Measurements from ENCODE around the gene CFAP251.
"Not testable (repeated sequence)": the region's sequence is repeated elsewhere in the genome, so short reads cannot be mapped to it uniquely, and the experiment has no call there.

CFAP251 gene

DNA sequence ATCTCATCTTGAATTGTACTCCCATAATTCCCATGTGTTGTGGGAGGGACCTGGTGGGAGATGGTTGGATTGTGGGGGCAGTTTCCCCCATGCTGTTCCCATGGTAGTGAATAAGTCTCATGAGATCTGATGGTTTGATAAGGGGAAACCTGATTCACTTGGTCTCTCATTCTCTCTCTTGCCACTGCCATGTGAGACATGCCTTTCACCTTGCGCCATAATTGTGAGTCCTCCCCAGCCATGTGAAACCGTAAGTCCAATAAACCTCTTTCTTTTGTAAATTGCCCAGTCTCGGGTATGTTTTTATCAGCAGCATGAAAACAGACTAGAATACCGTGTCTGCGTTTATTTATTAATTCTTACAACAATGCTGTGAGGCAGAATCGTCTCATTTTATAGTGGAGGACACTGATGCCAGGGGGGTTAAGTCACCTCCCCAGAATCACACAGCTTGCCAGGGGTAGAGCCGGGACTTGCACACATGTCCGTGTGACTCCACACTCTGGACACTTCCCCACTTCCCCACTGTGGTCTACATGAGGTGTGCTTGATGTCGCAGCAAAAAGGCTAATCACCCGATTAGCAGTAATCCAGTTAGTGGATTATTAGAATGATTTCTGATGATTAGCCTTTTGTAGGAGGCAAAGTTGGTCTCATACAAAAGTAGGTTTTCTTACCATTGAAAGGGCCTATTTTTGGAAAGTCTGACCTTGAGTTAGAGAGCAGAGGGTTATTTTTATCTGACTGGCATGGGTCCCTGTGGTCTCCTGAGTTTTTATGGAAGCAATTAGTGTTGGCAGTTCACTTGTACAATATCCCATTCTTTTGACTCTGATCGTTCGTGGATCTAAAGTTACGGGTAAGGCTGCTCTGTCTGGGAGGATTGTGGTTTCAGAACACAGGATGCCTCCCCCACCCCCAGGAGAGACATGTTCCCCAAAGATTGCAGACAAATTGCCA lies 55.9 kb downstream of the CFAP251 start:
- Histone ChIP-seq H3K27me3 (ENCODE audit: control insufficient read depth, insufficient read depth, low read length) (no peaks in the 10 kb centered on the region), H3K4me1 (ENCODE audit: control insufficient read depth, insufficient read depth, low read length) (no peaks in the 10 kb centered on the region), H3K36me3 (ENCODE audit: control insufficient read depth, insufficient read depth, low read length) (no peaks in the 10 kb centered on the region), H3K9ac (ENCODE audit: low read length) (no peak overlapping the region), H3K27ac (ENCODE audit: low read depth, low read length) (no peak overlapping the region), H3K4me3 (ENCODE audit: low read length) (no peak overlapping the region)

DNA sequence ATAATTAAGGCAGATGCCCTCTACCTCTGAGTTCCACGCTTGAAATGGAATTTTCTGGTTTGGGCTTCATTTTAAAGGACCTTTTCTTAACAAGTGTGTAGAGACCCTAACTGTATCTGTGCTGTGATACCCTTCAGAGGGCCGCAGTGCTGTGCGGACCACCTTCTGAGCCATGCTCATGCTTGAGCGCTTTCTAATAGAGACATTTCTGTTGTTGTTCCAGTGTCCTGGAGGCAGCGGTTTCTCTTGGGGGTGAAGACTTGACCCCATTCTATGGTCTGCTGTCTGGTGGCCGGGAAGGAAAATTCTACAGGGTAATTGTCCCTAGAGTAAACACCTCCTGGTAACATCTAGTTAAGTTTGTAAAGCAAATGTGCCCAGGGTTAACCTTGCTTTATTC lies 56.6 kb downstream of the CFAP251 start:
- Histone ChIP-seq H3K4me1 (ENCODE audit: control insufficient read depth, insufficient read depth, low read length) (no peaks in the 10 kb centered on the region), H3K27ac (ENCODE audit: low read depth, low read length) (no peak overlapping the region), H3K36me3 (ENCODE audit: control insufficient read depth, insufficient read depth, low read length) (no peaks in the 10 kb centered on the region), H3K4me3 (ENCODE audit: low read length) (no peak overlapping the region), H3K27me3 (ENCODE audit: control insufficient read depth, insufficient read depth, low read length) (no peaks in the 10 kb centered on the region), H3K9ac (ENCODE audit: low read length) (no peak overlapping the region)

DNA sequence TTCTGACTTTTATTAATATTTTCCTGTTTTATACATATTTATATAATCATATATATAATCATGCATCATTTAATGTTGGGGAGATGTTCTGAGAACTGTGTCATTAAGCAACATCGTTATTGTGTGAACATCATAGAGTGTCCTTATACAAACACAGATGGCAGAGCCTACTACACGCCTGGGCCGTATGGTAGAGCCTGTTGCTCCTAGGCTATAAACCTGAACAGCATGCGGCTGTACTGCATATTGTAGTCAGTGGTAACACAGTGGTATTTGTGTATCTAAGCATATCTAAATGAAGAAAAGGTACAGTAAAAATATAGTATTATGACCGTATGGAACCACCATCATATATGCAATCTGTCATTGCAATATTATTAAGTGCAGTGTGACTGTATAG lies 58.6 kb downstream of the CFAP251 start:
- H3K4me3 ChIP-seq (ENCODE audit: low read length) = no peak overlapping the region
- no peaks in the 10 kb centered on the region for H3K36me3 ChIP-seq (ENCODE audit: control insufficient read depth, insufficient read depth, low read length)
- no peak overlapping the region for H3K9ac ChIP-seq (ENCODE audit: low read length)
- H3K27me3 ChIP-seq (ENCODE audit: control insufficient read depth, insufficient read depth, low read length) = no peaks in the 10 kb centered on the region
- no peaks in the 10 kb centered on the region for H3K4me1 ChIP-seq (ENCODE audit: control insufficient read depth, insufficient read depth, low read length)
- no peak overlapping the region for H3K27ac ChIP-seq (ENCODE audit: low read depth, low read length)

DNA sequence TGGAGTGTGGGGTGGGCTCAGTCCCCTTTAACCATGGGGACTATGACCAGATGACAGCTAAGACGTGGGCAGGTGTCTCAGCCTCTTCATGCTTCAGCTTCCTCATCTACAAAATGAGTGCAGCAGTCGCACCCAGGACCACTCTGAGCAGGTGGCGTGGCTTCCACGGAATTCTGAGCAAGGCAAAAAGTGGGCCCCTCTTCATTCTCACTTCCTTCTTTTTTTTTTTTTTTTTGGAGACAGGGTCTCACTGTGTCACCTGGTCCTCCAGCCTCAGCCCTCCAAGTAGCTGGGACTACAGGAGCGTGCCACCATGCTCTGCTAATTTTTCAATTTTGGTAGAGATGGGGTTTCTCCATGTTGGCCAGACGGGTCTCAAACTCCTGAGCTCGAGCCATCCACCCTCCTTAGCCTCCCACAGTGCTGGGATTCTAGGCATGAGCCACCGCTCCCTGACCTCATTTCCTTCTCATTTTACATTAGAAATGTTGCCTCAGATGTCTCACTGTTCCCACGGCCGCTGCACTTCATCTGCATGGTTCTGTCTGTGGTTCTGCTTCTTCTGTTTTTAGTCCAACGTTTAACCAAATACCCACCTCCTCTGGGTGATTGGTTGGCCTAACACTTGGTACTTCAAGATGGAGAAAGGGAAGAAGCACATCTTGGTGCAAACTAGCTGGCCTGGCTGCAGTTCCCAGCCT lies 61.9 kb downstream of the CFAP251 start:
- H3K4me1 ChIP-seq (ENCODE audit: control insufficient read depth, insufficient read depth, low read length) = no peaks in the 10 kb centered on the region
- no peak overlapping the region for H3K4me3 ChIP-seq (ENCODE audit: low read length)
- no peaks in the 10 kb centered on the region for H3K36me3 ChIP-seq (ENCODE audit: control insufficient read depth, insufficient read depth, low read length)
- no peak overlapping the region for H3K9ac ChIP-seq (ENCODE audit: low read length)
- H3K27ac ChIP-seq (ENCODE audit: low read depth, low read length) = no peak overlapping the region
- H3K27me3 ChIP-seq (ENCODE audit: control insufficient read depth, insufficient read depth, low read length) = no peaks in the 10 kb centered on the region

DNA sequence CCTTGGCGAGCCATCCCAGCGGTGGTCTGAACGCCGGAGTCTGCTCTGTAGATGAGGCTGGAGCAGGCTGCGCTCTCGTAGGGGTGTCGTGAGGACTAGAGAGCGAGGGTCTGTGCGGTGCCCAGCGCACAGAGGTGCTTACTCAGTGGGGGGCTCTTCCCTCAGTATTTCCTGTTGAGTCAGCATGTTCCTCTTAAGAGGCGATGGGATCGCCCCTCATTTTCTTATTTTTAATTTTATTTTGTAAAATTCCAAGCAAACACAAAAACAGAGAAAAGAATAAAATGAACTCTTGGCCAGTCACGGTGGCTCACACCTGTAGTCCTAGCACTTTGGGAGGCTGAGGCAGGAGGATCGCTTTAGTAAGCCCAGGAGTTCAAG lies 62.5 kb downstream of the CFAP251 start:
- Histone ChIP-seq H3K4me1 (ENCODE audit: control insufficient read depth, insufficient read depth, low read length) (no peaks in the 10 kb centered on the region), H3K27ac (ENCODE audit: low read depth, low read length) (no peak overlapping the region), H3K36me3 (ENCODE audit: control insufficient read depth, insufficient read depth, low read length) (no peaks in the 10 kb centered on the region), H3K4me3 (ENCODE audit: low read length) (no peak overlapping the region), H3K27me3 (ENCODE audit: control insufficient read depth, insufficient read depth, low read length) (no peaks in the 10 kb centered on the region), H3K9ac (ENCODE audit: low read length) (no peak overlapping the region)

DNA sequence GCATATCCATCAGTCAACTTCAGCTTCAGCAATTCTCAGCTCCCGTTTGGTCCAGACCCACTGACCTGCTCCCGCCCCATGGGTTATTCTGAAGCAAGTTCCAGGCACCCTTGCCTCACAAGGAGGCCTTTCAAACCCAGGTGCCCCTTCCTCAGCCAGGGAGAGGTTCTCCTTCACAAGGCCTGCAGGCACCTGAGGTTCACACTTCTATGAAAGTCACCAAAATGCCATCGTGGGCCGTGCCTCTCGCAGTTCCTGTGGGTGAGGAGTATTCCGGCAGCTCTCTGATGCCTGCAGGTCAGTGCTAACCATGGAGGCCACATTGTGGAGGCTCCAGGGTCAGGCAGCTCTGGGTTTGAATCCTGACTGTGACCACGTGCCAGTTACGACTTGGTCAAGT lies 63.1 kb downstream of the CFAP251 start:
- Histone ChIP-seq H3K4me3 (ENCODE audit: low read length) (no peak overlapping the region), H3K27me3 (ENCODE audit: control insufficient read depth, insufficient read depth, low read length) (no peaks in the 10 kb centered on the region), H3K4me1 (ENCODE audit: control insufficient read depth, insufficient read depth, low read length) (no peaks in the 10 kb centered on the region), H3K9ac (ENCODE audit: low read length) (no peak overlapping the region), H3K27ac (ENCODE audit: low read depth, low read length) (no peak overlapping the region), H3K36me3 (ENCODE audit: control insufficient read depth, insufficient read depth, low read length) (no peaks in the 10 kb centered on the region)

DNA sequence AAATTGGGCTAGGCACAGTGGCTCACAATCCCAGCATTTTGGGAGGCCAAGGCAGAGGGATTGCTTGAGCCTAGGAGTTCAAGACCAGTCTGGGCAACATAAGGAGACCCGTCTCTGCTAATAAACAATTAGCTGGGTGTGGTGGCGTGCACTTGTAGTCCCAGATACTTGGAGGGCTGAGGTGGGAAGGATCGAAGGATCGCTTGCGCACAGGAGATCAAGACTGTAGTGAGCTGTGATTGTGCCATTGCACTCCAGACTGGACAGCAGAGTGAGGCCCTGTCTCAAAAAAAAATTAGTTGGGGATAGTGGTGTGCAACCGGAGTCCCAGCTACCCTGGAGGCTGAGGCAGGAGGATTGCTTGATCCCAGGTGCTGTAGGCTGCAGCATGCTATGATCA lies 64.6 kb downstream of the CFAP251 start:
- Histone ChIP-seq H3K9ac (ENCODE audit: low read length) (no peak overlapping the region), H3K36me3 (ENCODE audit: control insufficient read depth, insufficient read depth, low read length) (no peaks in the 10 kb centered on the region), H3K4me1 (ENCODE audit: control insufficient read depth, insufficient read depth, low read length) (no peaks in the 10 kb centered on the region), H3K4me3 (ENCODE audit: low read length) (no peak overlapping the region), H3K27ac (ENCODE audit: low read depth, low read length) (no peak overlapping the region), H3K27me3 (ENCODE audit: control insufficient read depth, insufficient read depth, low read length) (no peaks in the 10 kb centered on the region)

DNA sequence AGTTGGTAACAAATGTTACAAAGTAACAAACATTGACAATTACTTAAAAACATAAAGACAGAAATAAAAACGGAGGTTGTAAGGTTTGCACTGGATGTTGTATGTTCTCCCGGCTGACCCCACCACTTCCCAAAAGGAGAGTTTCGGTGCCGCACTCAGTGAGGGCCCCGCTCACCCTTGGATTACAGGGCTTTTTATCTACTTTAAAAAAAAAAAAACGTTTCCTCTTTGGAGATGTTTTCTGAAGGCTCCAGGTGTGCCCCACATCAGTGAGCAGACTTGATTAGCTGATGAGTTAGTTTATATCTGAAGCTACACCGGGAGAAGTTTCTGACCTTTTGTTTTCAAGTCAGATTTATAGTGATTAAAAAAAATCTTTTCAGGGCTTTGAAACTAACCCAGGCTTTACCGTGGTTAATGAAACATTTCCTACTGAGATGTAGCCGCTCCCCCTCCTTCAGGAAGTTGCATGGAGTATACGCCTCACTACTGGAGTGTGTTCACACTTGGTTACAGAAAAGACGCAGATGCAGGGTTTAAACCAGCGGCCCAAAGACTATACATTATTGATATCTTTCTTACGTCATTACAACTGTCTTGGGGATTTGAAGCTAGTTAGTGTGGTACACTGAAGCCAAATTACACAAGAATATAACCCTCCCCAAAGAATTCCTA lies 65.3 kb downstream of the CFAP251 start:
- H3K36me3 ChIP-seq (ENCODE audit: control insufficient read depth, insufficient read depth, low read length) = no peaks in the 10 kb centered on the region
- H3K27me3 ChIP-seq (ENCODE audit: control insufficient read depth, insufficient read depth, low read length) = no peaks in the 10 kb centered on the region
- H3K9ac ChIP-seq (ENCODE audit: low read length) = no peak overlapping the region
- no peaks in the 10 kb centered on the region for H3K4me1 ChIP-seq (ENCODE audit: control insufficient read depth, insufficient read depth, low read length)
- no peak overlapping the region for H3K27ac ChIP-seq (ENCODE audit: low read depth, low read length)
- no peak overlapping the region for H3K4me3 ChIP-seq (ENCODE audit: low read length)

DNA sequence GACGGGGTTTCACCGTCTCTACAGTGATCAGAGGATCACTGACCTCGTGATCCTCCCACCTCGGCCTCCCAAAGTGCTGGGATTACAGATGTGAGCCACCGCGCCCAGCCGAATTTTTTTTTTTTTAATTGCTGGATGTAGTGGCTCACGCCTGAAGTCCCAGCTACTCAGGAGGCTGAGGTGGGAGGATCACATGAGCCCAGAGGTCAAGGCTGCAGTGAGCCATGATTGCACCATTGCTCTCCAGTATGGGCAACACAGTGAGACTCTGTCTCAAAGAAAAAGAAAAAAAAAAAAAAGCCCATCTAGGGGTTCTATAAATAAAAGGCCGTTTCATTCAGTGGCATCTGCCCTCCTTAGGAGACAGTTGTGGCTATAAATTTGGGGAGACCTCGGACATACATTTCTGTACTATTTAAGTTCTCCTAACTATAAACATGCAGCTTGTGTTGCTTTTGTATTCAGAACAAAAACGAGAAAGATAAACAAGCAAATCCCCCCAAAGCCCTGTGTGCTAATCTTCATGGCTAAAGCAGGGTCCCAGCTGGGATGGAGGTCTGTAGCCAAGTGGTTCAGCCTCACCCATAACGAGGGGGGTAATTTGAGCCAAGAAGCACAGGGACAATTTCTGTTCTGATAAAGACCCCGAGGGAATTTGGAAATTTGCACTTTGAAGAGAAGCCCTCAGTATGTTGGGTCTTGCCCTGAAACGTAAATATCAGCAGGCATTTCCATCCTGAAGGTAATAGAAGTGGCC lies 68.3 kb downstream of the CFAP251 start:
- Histone ChIP-seq H3K27ac (ENCODE audit: low read depth, low read length) (no peak overlapping the region), H3K27me3 (ENCODE audit: control insufficient read depth, insufficient read depth, low read length) (no peaks in the 10 kb centered on the region), H3K4me3 (ENCODE audit: low read length) (no peak overlapping the region), H3K9ac (ENCODE audit: low read length) (no peak overlapping the region), H3K4me1 (ENCODE audit: control insufficient read depth, insufficient read depth, low read length) (no peaks in the 10 kb centered on the region), H3K36me3 (ENCODE audit: control insufficient read depth, insufficient read depth, low read length) (no peaks in the 10 kb centered on the region)

DNA sequence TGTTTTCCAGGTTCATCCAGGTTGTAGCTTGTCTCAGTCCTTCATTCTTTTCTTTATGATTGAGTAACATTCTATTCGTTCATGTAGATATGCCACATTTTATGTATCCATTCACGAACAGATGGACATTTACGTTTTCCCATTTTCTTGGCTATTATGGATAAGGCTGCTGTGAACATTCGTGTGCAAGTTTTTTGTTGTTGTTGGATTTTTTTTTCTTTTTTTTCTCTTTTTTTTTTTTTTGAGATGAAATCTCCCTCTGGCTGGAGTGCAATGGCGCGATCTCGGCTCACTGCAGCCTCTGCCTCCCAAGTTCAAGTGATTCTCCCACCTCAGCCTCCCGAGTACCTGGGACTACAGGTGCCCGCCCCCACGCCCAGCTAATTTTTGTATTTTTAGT lies 70.1 kb downstream of the CFAP251 start:
- H3K9ac ChIP-seq (ENCODE audit: low read length); H3K27ac ChIP-seq (ENCODE audit: low read depth, low read length); H3K4me1 ChIP-seq (ENCODE audit: control insufficient read depth, insufficient read depth, low read length); H3K4me3 ChIP-seq (ENCODE audit: low read length); H3K36me3 ChIP-seq (ENCODE audit: control insufficient read depth, insufficient read depth, low read length); H3K27me3 ChIP-seq (ENCODE audit: control insufficient read depth, insufficient read depth, low read length): not testable (repeated sequence)

DNA sequence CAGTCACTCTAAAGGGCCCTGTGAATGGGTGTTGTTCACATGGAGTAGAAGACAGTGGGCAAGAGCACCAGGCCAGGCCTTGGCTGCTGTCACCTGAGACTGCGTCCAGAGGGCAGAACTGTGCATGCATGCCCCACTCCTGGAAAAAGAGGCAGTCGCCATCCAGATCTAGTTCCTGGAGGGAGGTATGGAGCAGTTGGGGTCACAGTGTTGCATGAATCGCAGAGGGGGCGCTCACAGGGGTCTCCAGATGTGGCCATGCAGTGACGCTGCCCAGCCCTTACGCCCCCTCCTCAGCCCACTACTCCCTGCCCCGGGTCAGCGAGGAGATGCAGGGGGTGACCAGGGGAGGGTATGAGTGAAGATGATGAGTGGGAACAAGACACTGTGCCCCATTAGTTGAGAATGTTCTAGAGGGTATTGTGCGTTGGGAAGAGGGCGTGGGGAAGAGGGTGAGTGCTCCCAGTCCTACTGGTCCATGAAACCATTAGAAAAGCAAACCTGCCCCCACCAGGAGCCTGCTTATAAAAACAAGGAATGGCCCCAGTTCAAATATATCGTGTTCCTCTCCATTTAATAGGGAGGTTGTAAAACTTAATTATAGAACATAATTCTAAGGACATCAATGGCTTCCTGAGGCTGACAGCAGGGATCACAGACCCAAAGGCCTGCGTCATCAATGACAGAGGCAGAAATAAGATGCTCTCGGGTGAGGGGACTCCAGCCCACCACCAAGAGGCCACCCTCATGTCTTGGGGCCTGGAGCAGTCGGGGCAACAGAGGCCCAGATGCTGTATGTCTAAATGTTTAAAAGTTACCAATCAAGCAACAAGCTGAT lies 71.1 kb downstream of the CFAP251 start:
- no peaks in the 10 kb centered on the region for H3K36me3 ChIP-seq (ENCODE audit: control insufficient read depth, insufficient read depth, low read length)
- no peak overlapping the region for H3K27ac ChIP-seq (ENCODE audit: low read depth, low read length)
- H3K4me1 ChIP-seq (ENCODE audit: control insufficient read depth, insufficient read depth, low read length) = no peaks in the 10 kb centered on the region
- H3K27me3 ChIP-seq (ENCODE audit: control insufficient read depth, insufficient read depth, low read length) = no peaks in the 10 kb centered on the region
- no peak overlapping the region for H3K9ac ChIP-seq (ENCODE audit: low read length)
- H3K4me3 ChIP-seq (ENCODE audit: low read length) = no peak overlapping the region

Measured in rectal smooth muscle tissue (tissue), 1 donor.